ENCODE data around the gene MAGEB1. TPM values are rescaled to one million over a fixed set of nuclear protein-coding genes. Genes with fewer than 3 reads are reported as not detected.

The MAGEB1 gene
- total RNA-seq, 1 experiment from 2014 or later: not detected

- intact Hi-C loops (cut with micrococcal nuclease; ENCODE audit: unreplicated experiment): loop anchor here (10.0 kb wide), 1 partner anchor 134 kb away; no protein-coding TSS in a partner anchor
- H3K4me1 Mint-ChIP-seq (ENCODE audit: low read depth, unreplicated experiment): peaks cover 19% of the 10 kb centered on the region
- H3K4me3 Mint-ChIP-seq (ENCODE audit: low read depth, unreplicated experiment): no peak overlapping the region
- no peak for DNase-seq
- H3K27ac Mint-ChIP-seq (ENCODE audit: unreplicated experiment): no peak overlapping the region
- no peaks in the 10 kb centered on the region for H3K9me3 Mint-ChIP-seq (ENCODE audit: low read depth, unreplicated experiment)
- H3K36me3 Mint-ChIP-seq (ENCODE audit: insufficient read depth, unreplicated experiment): no peaks in the 10 kb centered on the region
- H3K27me3 Mint-ChIP-seq (ENCODE audit: unreplicated experiment): no peaks in the 10 kb centered on the region
- TF ChIP-seq CTCF (IDR thresholded peaks at IDR 0.05; ENCODE audit: unreplicated experiment): no peak
- no TSS peak for BruUV-seq (replicated peaks)
- CTCF ChIA-PET: no interaction called here
These were observed 31.4 kb downstream of the MAGEB1 start for GRCh38 chrX:30278365-30278764.

- no peak for TF ChIP-seq CTCF (IDR thresholded peaks at IDR 0.05; ENCODE audit: unreplicated experiment)
- no TSS peak for BruUV-seq (replicated peaks)
- no peak overlapping the region for H3K4me3 Mint-ChIP-seq (ENCODE audit: low read depth, unreplicated experiment)
- no peaks in the 10 kb centered on the region for H3K27me3 Mint-ChIP-seq (ENCODE audit: unreplicated experiment)
- H3K27ac Mint-ChIP-seq (ENCODE audit: unreplicated experiment): no peak overlapping the region
- no peak for DNase-seq
- intact Hi-C loops (cut with micrococcal nuclease; ENCODE audit: unreplicated experiment): loop anchor here (5.0 kb wide), 1 partner anchor 57 kb away; no protein-coding TSS in a partner anchor
- CTCF ChIA-PET: interaction anchor here (0.6 kb wide), 1 partner anchor 355 kb away, joined by 4 read pairs; no protein-coding TSS in a partner anchor
- peaks cover 4% of the 10 kb centered on the region for H3K36me3 Mint-ChIP-seq (ENCODE audit: insufficient read depth, unreplicated experiment)
- H3K4me1 Mint-ChIP-seq (ENCODE audit: low read depth, unreplicated experiment): peaks cover 31% of the 10 kb centered on the region
- no peaks in the 10 kb centered on the region for H3K9me3 Mint-ChIP-seq (ENCODE audit: low read depth, unreplicated experiment)
These were observed 33.5 kb downstream of the MAGEB1 start for GRCh38 chrX:30280428-30280827.

- CTCF ChIA-PET: interaction anchor here (0.6 kb wide), 1 partner anchor 183 kb away, joined by 3 read pairs; no protein-coding TSS in a partner anchor
- no TSS peak for BruUV-seq (replicated peaks)
- H3K27me3 Mint-ChIP-seq (ENCODE audit: unreplicated experiment): no peaks in the 10 kb centered on the region
- H3K4me1 Mint-ChIP-seq (ENCODE audit: low read depth, unreplicated experiment): peaks cover 31% of the 10 kb centered on the region
- no peaks in the 10 kb centered on the region for H3K9me3 Mint-ChIP-seq (ENCODE audit: low read depth, unreplicated experiment)
- intact Hi-C loops (cut with micrococcal nuclease; ENCODE audit: unreplicated experiment): loop anchor here (2.0 to 5.0 kb wide), 2 partner anchors 55 to 206 kb away; no protein-coding TSS in a partner anchor
- H3K36me3 Mint-ChIP-seq (ENCODE audit: insufficient read depth, unreplicated experiment): peaks cover 4% of the 10 kb centered on the region
- peak overlapping the region; percentile 98 for H3K27ac Mint-ChIP-seq (ENCODE audit: unreplicated experiment)
- no peak overlapping the region for H3K4me3 Mint-ChIP-seq (ENCODE audit: low read depth, unreplicated experiment)
- no peak for TF ChIP-seq CTCF (IDR thresholded peaks at IDR 0.05; ENCODE audit: unreplicated experiment)
- no peak for DNase-seq
These were observed 35.6 kb downstream of the MAGEB1 start for GRCh38 chrX:30282527-30282926.

- no TSS peak for BruUV-seq (replicated peaks)
- Mint-ChIP-seq H3K4me1 (ENCODE audit: low read depth, unreplicated experiment) (peaks cover 31% of the 10 kb centered on the region), H3K36me3 (ENCODE audit: insufficient read depth, unreplicated experiment) (peaks cover 4% of the 10 kb centered on the region), H3K4me3 (ENCODE audit: low read depth, unreplicated experiment) (peak overlapping the region; percentile 49), H3K9me3 (ENCODE audit: low read depth, unreplicated experiment) (no peaks in the 10 kb centered on the region), H3K27me3 (ENCODE audit: unreplicated experiment) (no peaks in the 10 kb centered on the region), H3K27ac (ENCODE audit: unreplicated experiment) (peak overlapping the region; percentile 98)
- CTCF ChIA-PET: no interaction called here
- peak; percentile 28 for DNase-seq
- intact Hi-C loops (cut with micrococcal nuclease; ENCODE audit: unreplicated experiment): loop anchor here (2.0 to 5.0 kb wide), 2 partner anchors 54 to 205 kb away; no protein-coding TSS in a partner anchor
- no peak for TF ChIP-seq CTCF (IDR thresholded peaks at IDR 0.05; ENCODE audit: unreplicated experiment)
These were observed 36.7 kb downstream of the MAGEB1 start for GRCh38 chrX:30283456-30284200.
